ENCODE measurements around the gene DUSP6. TPM values are rescaled to one million over a fixed set of nuclear protein-coding genes. Genes with fewer than 3 reads are reported as not detected.

Gene DUSP6
- total and polyA plus RNA-seq, 2 of the 13 experiments (the other 11 are each of a cell fraction or from before 2014, with no cell fraction given): 40.9 to 161 TPM

GRCh38 chr12:89384050-89384758 is 31.9 kb upstream of the DUSP6 start (continued):
- peak; percentile 73 for TF ChIP-seq ARID5B (CRISPR knock-in tag; IDR thresholded peaks at IDR 0.05)
- no peak for TF ChIP-seq CC2D1A (CRISPR knock-in tag; IDR thresholded peaks at IDR 0.05)
- TF ChIP-seq ZNF468 (CRISPR knock-in tag; IDR thresholded peaks at IDR 0.05): no peak
- no peak for TF ChIP-seq ZNF878 (CRISPR knock-in tag; IDR thresholded peaks at IDR 0.05)
- TF ChIP-seq NFIB (CRISPR knock-in tag; IDR thresholded peaks at IDR 0.05; ENCODE audit: borderline replicate concordance): no peak
- TF ChIP-seq ZNF558 (CRISPR knock-in tag; IDR thresholded peaks at IDR 0.05; ENCODE audit: borderline replicate concordance): peak; percentile 75; the same call in 1 of the 2 replicates
- no peak for TF ChIP-seq LCORL (IDR thresholded peaks at IDR 0.05)
- TF ChIP-seq LCORL (CRISPR knock-in tag; IDR thresholded peaks at IDR 0.05): peak; percentile 72; the same call in 1 of the 2 replicates
- peak; percentile 52; the same call in 1 of the 2 replicates for TF ChIP-seq ZNF124 (CRISPR knock-in tag; IDR thresholded peaks at IDR 0.05)
- TF ChIP-seq SOX6 (IDR thresholded peaks at IDR 0.05): no peak
- TF ChIP-seq SOX6 (CRISPR knock-in tag; IDR thresholded peaks at IDR 0.05): peak; percentile 78
- TF ChIP-seq SRSF9 (IDR thresholded peaks at IDR 0.05; ENCODE audit: borderline replicate concordance, insufficient read depth, low read depth, low read length, poor library complexity, severe bottlenecking): no peak
- TF ChIP-seq, protein P1, sequence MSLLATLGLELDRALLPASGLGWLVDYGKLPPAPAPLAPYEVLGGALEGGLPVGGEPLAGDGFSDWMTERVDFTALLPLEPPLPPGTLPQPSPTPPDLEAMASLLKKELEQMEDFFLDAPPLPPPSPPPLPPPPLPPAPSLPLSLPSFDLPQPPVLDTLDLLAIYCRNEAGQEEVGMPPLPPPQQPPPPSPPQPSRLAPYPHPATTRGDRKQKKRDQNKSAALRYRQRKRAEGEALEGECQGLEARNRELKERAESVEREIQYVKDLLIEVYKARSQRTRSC (CRISPR knock-in tag; IDR thresholded peaks at IDR 0.05; ENCODE audit: low read depth): no peak
- peak; percentile 70; the same call in 1 of the 2 replicates for TF ChIP-seq ELF3 (CRISPR knock-in tag; IDR thresholded peaks at IDR 0.05)
- TF ChIP-seq ZNF354B (CRISPR knock-in tag; IDR thresholded peaks at IDR 0.05): no peak
- TF ChIP-seq, protein P2, sequence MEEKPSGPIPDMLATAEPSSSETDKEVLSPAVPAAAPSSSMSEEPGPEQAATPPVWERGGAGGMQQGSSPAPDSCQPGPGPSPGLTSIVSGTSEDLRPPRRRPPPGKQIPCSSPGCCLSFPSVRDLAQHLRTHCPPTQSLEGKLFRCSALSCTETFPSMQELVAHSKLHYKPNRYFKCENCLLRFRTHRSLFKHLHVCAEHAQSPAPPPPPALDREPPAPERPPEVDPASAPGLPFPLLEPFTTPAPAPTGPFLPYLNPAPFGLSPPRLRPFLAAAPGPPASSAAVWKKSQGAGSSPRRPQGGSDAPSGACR (CRISPR knock-in tag; IDR thresholded peaks at IDR 0.05): no peak
- TF ChIP-seq GLMP (CRISPR knock-in tag; IDR thresholded peaks at IDR 0.05; ENCODE audit: borderline replicate concordance): no peak
- TF ChIP-seq SRSF4 (IDR thresholded peaks at IDR 0.05; ENCODE audit: low read depth, low read length, poor library complexity, severe bottlenecking): no peak
- 0 out of 2 replicates have a peak, but pooled peaks have one; percentile 4 for TF ChIP-seq PPARG (CRISPR knock-in tag; conservative IDR thresholded peaks at IDR 0.05)
- no peak for TF ChIP-seq ZNF274 (CRISPR knock-in tag; IDR thresholded peaks at IDR 0.05)
- no peak for TF ChIP-seq ZNF724P (CRISPR knock-in tag; IDR thresholded peaks at IDR 0.05; ENCODE audit: borderline replicate concordance)
- TF ChIP-seq SPEN (CRISPR knock-in tag; IDR thresholded peaks at IDR 0.05; ENCODE audit: low read depth): no peak
- no peak for TF ChIP-seq ZNF746 (CRISPR knock-in tag; IDR thresholded peaks at IDR 0.05)
- peak; percentile 66; the same call in 1 of the 2 replicates for TF ChIP-seq HOXA5 (CRISPR knock-in tag; IDR thresholded peaks at IDR 0.05)
- TF ChIP-seq ZNF773 (CRISPR knock-in tag; IDR thresholded peaks at IDR 0.05; ENCODE audit: borderline replicate concordance): no peak
